Hepatic stellate cell (primary cell): Measurements from ENCODE around the gene IL3.
A peak's percentile ranks its signal among the peaks of the same experiment; 100 is the strongest.

Experiments
- DNase-seq: peaks from one replicate; pipeline ENCODE4 v3.0.0; 2011; ENCODE audit warnings: low spot score

The IL3 gene, protein sequence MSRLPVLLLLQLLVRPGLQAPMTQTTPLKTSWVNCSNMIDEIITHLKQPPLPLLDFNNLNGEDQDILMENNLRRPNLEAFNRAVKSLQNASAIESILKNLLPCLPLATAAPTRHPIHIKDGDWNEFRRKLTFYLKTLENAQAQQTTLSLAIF

DNA sequence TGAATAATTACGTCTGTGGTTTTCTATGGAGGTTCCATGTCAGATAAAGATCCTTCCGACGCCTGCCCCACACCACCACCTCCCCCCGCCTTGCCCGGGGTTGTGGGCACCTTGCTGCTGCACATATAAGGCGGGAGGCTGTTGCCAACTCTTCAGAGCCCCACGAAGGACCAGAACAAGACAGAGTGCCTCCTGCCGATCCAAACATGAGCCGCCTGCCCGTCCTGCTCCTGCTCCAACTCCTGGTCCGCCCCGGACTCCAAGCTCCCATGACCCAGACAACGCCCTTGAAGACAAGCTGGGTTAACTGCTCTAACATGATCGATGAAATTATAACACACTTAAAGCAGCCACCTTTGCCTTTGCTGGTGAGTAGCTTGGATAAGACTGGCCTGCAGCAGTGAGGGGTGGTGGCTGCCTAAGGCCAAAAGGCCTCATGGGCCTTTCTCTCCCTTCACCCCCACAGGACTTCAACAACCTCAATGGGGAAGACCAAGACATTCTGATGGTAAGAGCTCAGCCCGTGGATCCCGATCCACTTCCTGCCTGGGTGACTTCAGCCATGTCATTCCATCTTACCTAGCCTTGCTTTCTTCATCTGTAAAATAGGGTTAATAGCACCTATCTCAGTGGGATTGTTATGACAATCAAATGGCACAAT, at the start of gene IL3:
Gene IL3 (plus strand): TSS at position 155 of the 661 bp plus-strand sequence. CDS start 52 bp downstream, at position 207.
- no peak for DNase-seq

GRCh38 chr5:132010989-132011621, 49.4 kb upstream of the IL3 start:
- no peak for DNase-seq

DNA sequence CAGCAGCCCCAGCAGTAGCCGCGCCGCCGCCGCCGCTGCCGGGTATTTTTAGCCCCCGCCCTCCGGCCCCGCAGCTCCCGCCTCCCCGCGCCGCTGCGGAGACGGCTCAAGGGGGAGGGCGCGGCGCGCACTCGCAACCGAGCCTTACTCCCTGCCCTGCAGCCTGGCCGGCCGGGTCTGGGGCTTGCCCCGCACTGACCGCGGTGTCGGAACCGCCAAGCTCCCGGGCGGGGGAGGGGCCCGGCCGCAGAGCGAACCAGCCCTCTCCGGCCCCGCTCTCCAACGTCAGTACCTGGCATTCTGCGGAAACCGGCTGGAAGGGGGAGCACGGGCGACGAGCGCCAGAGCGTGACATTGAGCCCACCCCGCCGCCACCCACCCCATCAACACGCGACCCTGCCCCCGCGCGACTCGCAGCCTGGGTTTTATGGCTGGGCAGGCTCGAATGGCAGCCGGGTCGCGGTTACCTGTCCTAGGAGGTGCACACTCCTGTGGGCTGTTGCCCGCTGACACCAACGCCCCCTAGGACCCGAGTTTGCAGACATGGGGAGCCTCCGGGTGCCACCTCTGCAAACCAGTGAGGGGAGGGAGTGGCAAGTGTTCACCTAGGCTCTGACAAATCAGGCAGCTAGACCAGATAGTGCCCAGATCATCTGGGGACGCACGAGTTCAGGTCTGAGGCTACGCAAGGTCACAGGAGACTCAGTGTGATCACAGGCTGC, 48.7 kb upstream of the IL3 start, which contains the start of gene ACSL6:
Gene ACSL6 (minus strand): TSS at position 37 of the 722 bp plus-strand sequence. CDS start 105 bp downstream, outside the sequence.
- DNase-seq = peak; percentile 28

- peak; percentile 70 for DNase-seq
Measured at GRCh38 chr5:132012371-132013005, 48.0 kb upstream of the IL3 start.

DNA sequence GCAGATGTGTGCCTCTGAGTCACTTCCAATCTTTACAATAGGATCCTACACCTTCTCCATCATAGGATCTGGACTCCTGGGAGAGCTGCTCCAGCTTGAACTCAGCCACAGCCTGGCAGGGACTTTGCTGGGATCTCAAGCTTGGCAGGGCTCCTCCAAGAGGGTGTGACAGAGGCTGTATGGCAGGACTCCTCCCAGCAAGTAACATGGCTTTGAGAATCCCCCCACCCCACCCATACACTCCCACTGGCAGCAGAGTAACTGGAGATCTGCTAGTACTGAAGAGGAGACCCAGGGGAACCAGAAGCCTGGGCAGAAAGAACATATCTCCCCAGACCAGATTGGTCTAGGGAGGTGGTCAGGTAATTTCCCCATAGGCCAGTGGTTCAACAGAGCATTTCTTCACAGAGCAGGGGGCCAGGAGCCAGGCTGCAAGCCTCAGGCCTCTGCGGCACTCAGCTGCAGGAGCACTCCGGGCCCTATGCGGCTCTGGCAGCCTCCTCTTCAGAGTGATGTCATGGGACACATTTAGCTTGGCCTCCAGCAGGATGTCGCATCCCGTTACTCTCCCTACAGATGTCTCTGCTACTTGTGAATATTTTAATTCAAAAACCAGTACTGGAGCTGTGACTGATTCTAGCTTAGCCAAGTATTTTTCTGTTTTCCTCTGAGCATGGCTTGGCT, 47.3 kb upstream of the IL3 start:
- DNase-seq = no peak

- DNase-seq = no peak
Measured at GRCh38 chr5:132013711-132014110, 46.7 kb upstream of the IL3 start.

GRCh38 chr5:132016721-132017250, 43.7 kb upstream of the IL3 start:
- DNase-seq = no peak

DNA sequence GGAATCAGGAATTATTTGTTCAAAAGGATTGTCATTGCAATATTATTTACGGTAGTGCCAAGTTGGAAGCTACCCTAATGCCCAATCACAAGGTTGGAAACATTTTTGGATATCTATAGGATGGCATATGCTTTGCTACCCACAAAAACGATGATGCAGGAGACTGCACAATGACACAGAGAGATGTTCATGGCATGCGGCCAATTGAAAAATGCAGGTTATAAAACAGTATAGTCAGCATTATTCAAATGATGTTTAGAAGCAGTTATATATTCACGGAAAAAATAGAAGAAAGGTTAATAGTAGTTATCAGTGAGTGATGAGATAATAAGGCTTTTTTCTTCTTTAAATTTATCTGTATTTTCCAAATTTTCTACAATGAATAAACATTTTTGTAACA, 43.1 kb upstream of the IL3 start:
- DNase-seq = no peak

GRCh38 chr5:132017738-132018625, 42.5 kb upstream of the IL3 start:
- DNase-seq = no peak

GRCh38 chr5:132019337-132019736, 41.1 kb upstream of the IL3 start:
- no peak for DNase-seq

GRCh38 chr5:132019857-132020555, 40.4 kb upstream of the IL3 start:
- no peak for DNase-seq

DNA sequence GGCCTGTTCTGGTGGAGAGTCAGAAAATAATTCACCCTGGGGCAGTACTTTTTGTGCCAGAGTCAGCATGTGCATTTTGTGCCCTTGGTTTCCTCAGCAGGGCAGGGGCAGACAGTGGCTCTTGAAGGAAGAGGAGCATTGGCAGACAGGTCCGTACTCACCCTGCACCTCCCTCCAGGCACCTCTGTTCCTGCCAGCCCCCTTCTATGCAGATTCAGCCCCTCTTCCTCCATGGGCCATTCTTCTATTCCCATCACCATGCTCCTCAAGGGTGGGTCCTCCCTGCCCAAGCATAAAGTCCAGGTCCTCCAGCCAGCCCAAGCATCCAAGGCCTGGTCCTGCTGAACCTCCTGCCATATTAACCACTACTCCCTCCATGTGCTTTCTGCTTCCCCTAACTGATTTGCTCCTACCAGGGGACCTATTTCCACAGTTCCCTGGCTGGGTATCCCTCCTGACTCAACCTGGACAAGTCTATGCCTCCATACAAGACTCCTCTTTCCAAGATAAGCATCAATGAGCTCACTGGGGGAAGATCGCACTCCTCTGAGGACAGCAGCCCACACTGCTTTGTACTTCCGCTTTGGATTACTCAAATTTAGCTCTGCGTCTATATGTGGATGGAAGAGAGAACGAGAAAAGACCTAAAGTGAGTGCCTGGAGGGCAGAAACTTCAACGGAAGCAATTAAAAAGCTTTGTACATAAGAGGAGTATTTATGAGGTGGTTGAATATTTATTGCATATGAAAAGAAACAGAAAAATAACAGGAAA, 39.7 kb upstream of the IL3 start:
- DNase-seq = no peak

- DNase-seq = no peak
Measured at GRCh38 chr5:132021654-132022053, 38.8 kb upstream of the IL3 start.

GRCh38 chr5:132022737-132023136, 37.7 kb upstream of the IL3 start:
- no peak for DNase-seq

GRCh38 chr5:132023258-132024116, 37.0 kb upstream of the IL3 start:
- no peak for DNase-seq

DNA sequence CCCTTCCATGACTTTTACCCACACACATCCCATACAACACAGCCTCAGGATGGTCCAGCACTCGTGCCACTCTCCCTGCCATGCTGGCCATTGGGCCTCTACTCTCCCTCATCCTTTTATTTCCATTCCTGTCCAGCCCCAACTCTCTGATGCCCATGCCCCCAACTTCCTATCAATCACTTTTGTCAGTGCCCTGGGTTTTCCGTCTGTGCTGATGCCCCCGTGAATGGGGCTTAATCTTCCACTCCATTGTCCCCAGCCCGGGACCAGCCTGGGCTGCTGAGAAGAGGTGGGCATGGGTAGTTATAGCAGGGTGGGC, 36.4 kb upstream of the IL3 start:
- no peak for DNase-seq

GRCh38 chr5:132024789-132025402, 35.6 kb upstream of the IL3 start:
- no peak for DNase-seq
